ENCODE measurements around the gene SATL1. TPM values are rescaled to one million over a fixed set of nuclear protein-coding genes. Genes with fewer than 3 reads are reported as not detected.

Gene SATL1
- total and polyA plus RNA-seq, 2 of the 13 experiments (the other 11 are each of a cell fraction or from before 2014, with no cell fraction given): not detected

GRCh38 chrX:85223359-85223758, 20.2 kb downstream of the SATL1 start:
- no peaks in the 10 kb centered on the region for H3K27me3 ChIP-seq (ENCODE audit: control insufficient read depth in 1 of 2, insufficient read depth in 2 of 2, low read length in 2 of 2)
- in situ Hi-C loops (cut with HindIII; ENCODE audit: extremely low pct_ligation_motif_present, low pct_unique_long_range_greater_than_20kb) (no loop called here), intact Hi-C loops (cut with micrococcal nuclease; ENCODE audit: unreplicated experiment) (no loop called here)
- DNase-seq (ENCODE audit: low spot score) (no peak), ATAC-seq (no peak), FAIRE-seq (no peak)
- no peaks in the 10 kb centered on the region for H3K36me3 ChIP-seq (replicated peaks in 1 of 2; ENCODE audit: control insufficient read depth in 1 of 2, insufficient read depth in 2 of 2, low read length in 2 of 2)
- no peak overlapping the region for H2AFZ ChIP-seq (ENCODE audit: low read length)
- no peaks in the 10 kb centered on the region for H3K79me2 ChIP-seq (ENCODE audit: insufficient read depth, low read length)
- TF ChIP-seq NFIC (IDR thresholded peaks at IDR 0.05; ENCODE audit: low read length): no peak
- TF ChIP-seq ATF7 (IDR thresholded peaks at IDR 0.05): 0 out of 2 replicates have a peak, but pooled peaks have one; percentile 29
- no peak for TF ChIP-seq ATF7 (CRISPR knock-in tag; IDR thresholded peaks at IDR 0.05)
- no peak for TF ChIP-seq KIAA2018 (CRISPR knock-in tag; IDR thresholded peaks at IDR 0.05; ENCODE audit: borderline replicate concordance)
- no peak for TF ChIP-seq ZNF350 (CRISPR knock-in tag; IDR thresholded peaks at IDR 0.05; ENCODE audit: borderline replicate concordance, low read depth)
- no peak for TF ChIP-seq TSC22D2 (CRISPR knock-in tag; IDR thresholded peaks at IDR 0.05; ENCODE audit: borderline replicate concordance)
- TF ChIP-seq, protein P1, sequence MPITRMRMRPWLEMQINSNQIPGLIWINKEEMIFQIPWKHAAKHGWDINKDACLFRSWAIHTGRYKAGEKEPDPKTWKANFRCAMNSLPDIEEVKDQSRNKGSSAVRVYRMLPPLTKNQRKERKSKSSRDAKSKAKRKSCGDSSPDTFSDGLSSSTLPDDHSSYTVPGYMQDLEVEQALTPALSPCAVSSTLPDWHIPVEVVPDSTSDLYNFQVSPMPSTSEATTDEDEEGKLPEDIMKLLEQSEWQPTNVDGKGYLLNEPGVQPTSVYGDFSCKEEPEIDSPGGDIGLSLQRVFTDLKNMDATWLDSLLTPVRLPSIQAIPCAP (CRISPR knock-in tag; IDR thresholded peaks at IDR 0.05; ENCODE audit: low read depth): no peak
- no peaks in the 10 kb centered on the region for H3K9me3 ChIP-seq (ENCODE audit: low read length)
- no peaks in the 10 kb centered on the region for H4K20me1 ChIP-seq (ENCODE audit: insufficient read depth, low read length)
- H3K4me1 ChIP-seq (ENCODE audit: insufficient read depth, low read length): no peaks in the 10 kb centered on the region
- no peak overlapping the region for H3K4me2 ChIP-seq (ENCODE audit: low read depth, low read length)
- no peak overlapping the region for H3K27ac ChIP-seq (ENCODE audit: extremely low read length, insufficient read depth, low read length)
- ChIA-PET CTCF (ENCODE audit: low intra/inter-chr PET ratio, low total read pairs) (no interaction called here), POLR2A (no interaction called here)
- WGBS (ENCODE audit: low lambda C conversion rate): 14% methylated on average over 2 of the region's 2 CpGs
- no peak overlapping the region for H3K9ac ChIP-seq (ENCODE audit: insufficient read depth, low read depth, low read length)
- no TSS peak for BruUV-seq (replicated peaks)
- H3K4me3 ChIP-seq (replicated peaks in 1 of 3; ENCODE audit: insufficient read depth in 1 of 3, low read depth in 2 of 3, low read length in 3 of 3): no peak overlapping the region

Data from HepG2 (cell line).